SHP77 (cell line): Measurements from ENCODE around the gene ABCF3.
A peak's percentile ranks its signal among the peaks of the same experiment; 100 is the strongest.

Experiments
- DNase-seq, 2 experiments: peaks; one replicate each; lab custom pipeline; 2025; lab: John Stamatoyannopoulos, UW

The ABCF3 gene

GRCh38 chr3:184186902-184187207 is 856 bp downstream of the ABCF3 start:
- DNase-seq, result no peak

DNA sequence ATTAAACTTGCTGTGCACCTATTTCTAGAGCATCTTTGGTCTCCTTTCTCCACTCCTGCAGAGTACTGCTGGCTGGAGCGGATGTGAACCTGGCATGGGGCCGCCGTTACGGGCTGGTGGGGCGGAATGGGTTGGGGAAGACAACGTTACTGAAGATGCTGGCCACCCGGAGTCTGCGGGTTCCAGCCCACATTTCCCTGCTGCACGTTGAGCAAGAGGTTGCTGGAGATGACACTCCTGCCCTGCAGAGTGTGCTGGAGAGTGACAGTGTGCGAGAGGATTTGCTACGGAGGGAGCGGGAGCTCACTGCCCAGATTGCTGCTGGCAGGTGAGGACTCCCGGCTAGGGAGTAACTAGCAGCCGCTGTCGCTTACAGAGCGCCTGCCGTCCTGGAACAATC is 2.1 kb downstream of the ABCF3 start:
- DNase-seq, result no peak

DNA sequence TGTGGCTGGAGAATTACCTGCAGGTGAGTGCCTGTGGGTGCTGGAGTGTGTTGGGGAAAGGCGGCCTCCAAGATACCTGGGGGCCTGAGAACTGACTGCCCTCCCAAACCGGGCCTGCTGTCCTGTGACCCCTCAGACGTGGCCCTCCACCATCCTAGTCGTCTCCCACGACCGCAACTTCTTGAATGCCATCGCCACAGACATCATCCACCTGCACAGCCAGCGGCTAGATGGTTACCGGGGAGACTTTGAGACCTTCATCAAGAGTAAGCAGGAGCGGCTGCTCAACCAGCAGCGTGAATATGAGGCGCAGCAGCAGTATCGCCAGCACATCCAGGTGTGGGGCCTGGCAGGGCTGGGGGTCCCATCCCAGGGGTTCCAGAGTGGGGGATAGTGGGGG is 3.4 kb downstream of the ABCF3 start:
- DNase-seq, result no peak

GRCh38 chr3:184192889-184193288 is 6.9 kb downstream of the ABCF3 start:
- DNase-seq, result no peak

- no peak for DNase-seq
Observed at GRCh38 chr3:184193991-184194539, 8.1 kb downstream of the ABCF3 start.

DNA sequence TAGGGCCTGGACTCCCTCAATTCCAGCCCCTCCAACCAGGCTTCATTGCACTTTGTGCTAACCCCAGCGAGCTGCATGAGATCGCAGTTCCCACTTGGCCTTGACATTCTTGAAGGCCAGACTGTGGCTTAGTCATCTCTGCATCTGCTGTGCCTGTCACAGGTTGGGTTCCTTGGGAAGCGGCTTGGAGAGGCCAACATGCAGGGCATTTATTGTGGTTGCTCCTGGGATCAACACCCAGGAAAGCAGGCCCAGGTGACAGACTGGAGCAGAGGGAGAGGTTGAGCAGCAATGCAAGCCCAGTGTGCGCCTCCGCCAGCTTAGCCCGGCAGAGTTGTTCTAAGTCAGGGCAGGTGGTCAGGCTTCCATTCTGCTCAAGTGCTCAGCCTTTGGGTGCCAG is 10.5 kb downstream of the ABCF3 start:
- peak; percentile 54 to 72 for DNase-seq

GRCh38 chr3:184198509-184198908 is 12.5 kb downstream of the ABCF3 start:
- no peak for DNase-seq

- no peak for DNase-seq
Observed at GRCh38 chr3:184200825-184201224, 14.8 kb downstream of the ABCF3 start.

GRCh38 chr3:184203526-184203925 is 17.5 kb downstream of the ABCF3 start:
- DNase-seq, result no peak

- no peak for DNase-seq
Observed at GRCh38 chr3:184209146-184209923, 23.3 kb downstream of the ABCF3 start.

DNA sequence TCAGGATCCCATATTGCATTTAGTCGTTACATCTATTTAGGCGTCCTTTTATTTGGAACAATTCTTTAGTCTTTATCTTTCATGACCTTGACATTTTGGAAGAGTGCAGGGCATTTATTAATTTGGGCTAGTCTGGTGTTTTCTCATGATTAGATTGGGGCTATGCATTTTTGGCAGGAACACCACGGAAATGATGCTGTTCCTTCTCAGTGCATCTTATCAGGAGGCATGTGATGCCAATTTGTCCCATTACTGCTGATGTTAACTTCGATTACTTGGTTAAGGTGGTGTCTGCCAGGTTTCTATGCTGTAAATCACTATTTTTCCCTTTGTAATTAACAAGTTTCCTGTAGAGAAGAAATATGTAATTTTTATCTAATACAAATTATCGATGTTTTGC is 25.3 kb downstream of the ABCF3 start:
- DNase-seq, result no peak

GRCh38 chr3:184211718-184212117 is 25.7 kb downstream of the ABCF3 start:
- no peak for DNase-seq

DNA sequence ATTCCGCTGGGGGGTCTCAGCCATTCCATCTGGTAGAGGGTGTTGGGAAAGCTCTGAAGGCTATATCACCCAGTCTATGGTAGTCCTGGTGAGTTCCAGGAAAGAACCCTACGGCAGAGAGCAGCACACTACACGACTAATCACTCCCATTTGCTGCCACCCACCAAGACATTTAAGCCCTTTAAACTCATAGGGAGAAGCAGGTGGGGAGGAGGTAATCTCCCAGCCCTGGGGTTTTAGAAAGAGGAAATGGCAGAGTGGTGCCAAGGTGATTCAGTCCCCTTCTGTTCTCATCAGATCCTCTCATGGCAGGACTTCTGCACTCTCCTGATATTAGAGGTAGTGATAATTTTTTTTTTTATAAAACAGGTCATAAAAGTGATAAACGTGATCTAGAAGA is 32.8 kb downstream of the ABCF3 start:
- no peak for DNase-seq

- no peak for DNase-seq
Observed at GRCh38 chr3:184222521-184222920, 36.5 kb downstream of the ABCF3 start.

DNA sequence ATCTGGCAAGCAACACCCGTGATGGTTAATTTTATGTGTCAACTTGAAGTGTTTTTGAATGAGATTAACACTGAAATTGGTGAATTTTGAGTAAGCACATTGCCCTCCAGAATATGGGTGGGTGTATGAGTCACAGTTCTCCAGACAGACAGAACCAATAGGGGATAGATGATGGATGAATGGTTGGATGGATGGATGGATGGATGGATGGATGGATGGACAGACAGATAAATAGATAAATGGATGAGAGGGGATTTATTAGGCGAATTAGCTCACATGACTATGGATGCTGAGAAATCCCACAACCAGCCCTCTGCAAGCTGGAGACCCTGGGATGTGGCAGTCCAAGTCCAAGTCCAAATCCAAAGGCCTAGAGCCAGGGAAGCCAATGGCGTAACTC is 37.9 kb downstream of the ABCF3 start:
- no peak for DNase-seq

GRCh38 chr3:184227481-184227935 is 41.5 kb downstream of the ABCF3 start:
- DNase-seq, result peak in 1 of 2 experiments; percentile 32

GRCh38 chr3:184228376-184229137 is 42.6 kb downstream of the ABCF3 start:
- no peak for DNase-seq

DNA sequence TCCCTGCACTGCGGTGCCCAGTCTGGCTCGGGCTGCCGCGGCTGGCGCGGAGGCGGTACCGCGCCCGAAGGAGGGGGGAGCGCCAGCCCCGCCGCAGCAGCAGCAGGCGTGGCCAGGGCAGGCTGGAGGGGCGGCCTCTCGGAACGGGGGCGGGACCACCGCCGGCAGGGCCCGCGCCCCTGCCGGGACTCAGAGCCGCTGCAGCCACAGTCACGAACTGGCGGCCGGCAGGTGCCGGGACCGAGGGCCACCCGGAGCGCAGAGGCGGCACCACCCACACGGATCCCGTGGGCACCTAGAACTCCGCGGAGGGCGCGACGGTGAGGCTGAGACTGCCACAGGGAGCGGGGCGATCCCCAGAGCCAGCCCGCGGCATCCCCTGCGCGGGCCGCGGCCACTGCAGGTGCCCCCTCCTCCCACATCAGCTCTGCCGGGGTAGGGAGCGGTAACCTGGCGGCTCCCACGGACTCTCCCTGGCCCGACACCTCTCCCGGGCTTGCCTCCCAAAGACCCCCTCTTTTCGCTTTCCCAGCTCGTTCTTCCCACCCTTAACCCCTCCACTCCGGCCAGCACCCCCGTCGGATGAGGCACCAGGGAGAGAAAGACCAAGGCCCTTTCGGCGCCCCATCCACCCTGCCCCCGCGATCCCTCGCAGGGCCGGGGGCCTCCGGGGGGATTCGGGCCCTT is 43.5 kb downstream of the ABCF3 start, which contains the start of gene VWA5B2:
Gene VWA5B2, plus strand, starts transcription at position 192 of the 687 bp plus-strand sequence. CDS start 944 bp downstream, outside the sequence.
- DNase-seq, result peak; percentile 42 to 72

- DNase-seq, result no peak
Observed at GRCh38 chr3:184230081-184230602, 44.1 kb downstream of the ABCF3 start.

DNA sequence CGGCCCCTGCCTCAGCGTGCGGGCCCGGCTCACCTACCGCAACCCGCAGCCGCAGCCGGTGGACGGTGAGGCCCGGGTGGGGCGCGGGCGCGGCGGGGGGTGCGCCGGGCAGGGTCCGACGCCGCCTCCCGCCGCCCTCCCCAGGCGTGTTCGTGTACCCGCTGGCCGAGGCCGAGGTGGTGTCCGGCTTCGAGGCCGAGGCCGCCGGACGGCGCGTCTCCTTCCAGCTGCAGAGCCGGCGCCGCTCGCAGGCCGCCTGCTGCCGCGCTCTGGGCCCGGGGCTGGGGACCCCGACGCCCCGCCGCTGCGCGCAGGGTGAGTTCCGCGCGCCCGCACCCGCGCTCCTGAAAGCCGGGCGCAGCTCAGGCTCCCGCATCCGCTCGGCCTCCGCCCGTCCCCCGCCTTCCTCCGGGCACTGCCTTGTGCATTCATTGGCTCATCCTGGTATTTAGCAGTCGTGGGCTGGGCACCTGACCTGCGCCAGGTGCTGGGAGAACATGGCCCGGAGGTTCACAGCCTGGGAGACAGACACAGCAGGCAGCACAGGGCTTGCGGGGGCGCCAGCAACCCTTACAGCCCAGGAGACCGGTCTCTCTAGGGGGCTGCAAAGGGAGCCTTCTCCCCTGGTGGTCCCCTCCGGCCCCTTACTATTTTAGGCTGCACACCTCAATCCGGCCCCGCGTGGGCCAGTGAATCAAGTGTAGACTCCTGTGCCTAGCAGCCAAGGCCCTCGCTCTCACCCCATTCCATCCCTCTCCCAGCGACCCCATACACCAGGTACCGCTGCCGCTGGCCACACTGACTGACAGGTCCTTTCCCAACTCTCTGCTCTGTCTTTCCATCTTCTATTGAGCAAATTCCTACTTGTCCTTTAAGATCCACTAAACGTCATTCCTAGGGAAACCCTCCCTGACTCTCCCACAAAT is 44.9 kb downstream of the ABCF3 start:
- DNase-seq, result no peak

DNA sequence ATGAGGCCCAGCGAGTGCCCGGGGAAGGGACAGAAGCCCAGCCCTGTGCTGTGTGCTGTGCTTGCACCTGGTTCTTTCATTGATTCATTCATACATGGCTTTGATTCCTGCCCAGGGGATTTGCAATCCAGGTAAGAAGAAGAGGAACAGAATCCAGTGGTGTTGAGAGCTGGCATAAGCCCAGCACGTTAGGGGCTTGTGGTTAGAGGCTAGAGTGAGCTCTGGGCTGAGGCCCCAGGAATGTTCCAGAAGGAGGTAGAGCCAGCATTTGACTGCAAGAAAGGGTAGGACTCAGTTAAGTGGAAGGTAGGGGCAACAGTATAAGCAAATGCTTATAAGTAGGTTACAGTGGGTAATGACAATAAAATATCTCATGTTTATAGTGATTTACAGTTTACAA is 45.7 kb downstream of the ABCF3 start:
- no peak for DNase-seq
